AG20443 (cell line): ENCODE measurements around the gene IPO13.

Source experiments
- DNase-seq: peaks from one replicate; pipeline ENCODE4 v3.0.0; 2012; ENCODE audit warnings: low spot score, mixed read lengths

IPO13 gene

GRCh38 chr1:43931711-43932660, 14.8 kb upstream of the IPO13 start:
- no peak for DNase-seq

GRCh38 chr1:43932786-43933385, 13.9 kb upstream of the IPO13 start:
- DNase-seq = peak; percentile 60

- DNase-seq = peak; percentile 59
Measured at GRCh38 chr1:43933386-43934100, 13.2 kb upstream of the IPO13 start, which contains the start of gene ARTN. TSS of gene ARTN (plus strand) at chr1:43933801. CDS start at chr1:43935657, 1,856 bp downstream.

GRCh38 chr1:43934101-43934985, 12.4 kb upstream of the IPO13 start:
- DNase-seq = peak; percentile 84

GRCh38 chr1:43934986-43935324, 11.8 kb upstream of the IPO13 start:
- no peak for DNase-seq

GRCh38 chr1:43935711-43936427, 10.9 kb upstream of the IPO13 start:
- DNase-seq = no peak

- peak; percentile 68 for DNase-seq
Measured at GRCh38 chr1:43936431-43937151, 10.2 kb upstream of the IPO13 start.

GRCh38 chr1:43937179-43937865, 9.4 kb upstream of the IPO13 start:
- DNase-seq = no peak

GRCh38 chr1:43938383-43938782, 8.4 kb upstream of the IPO13 start:
- no peak for DNase-seq

- no peak for DNase-seq
Measured at GRCh38 chr1:43938892-43939587, 7.7 kb upstream of the IPO13 start.

- no peak for DNase-seq
Measured at GRCh38 chr1:43942411-43942810, 4.3 kb upstream of the IPO13 start.

- no peak for DNase-seq
Measured at GRCh38 chr1:43944860-43945259, 1.9 kb upstream of the IPO13 start.

- DNase-seq = no peak
Measured at GRCh38 chr1:43945674-43946235, 995 bp upstream of the IPO13 start.

- DNase-seq = peak; percentile 34
Measured at GRCh38 chr1:43947061-43947873, 517 bp downstream of the IPO13 start.

- DNase-seq = no peak
Measured at GRCh38 chr1:43947874-43948437, 1.2 kb downstream of the IPO13 start.

- no peak for DNase-seq
Measured at GRCh38 chr1:43949678-43950077, 2.9 kb downstream of the IPO13 start.
